ENCODE measurements around the gene C17orf107.
"Not testable (repeated sequence)": the region's sequence is repeated elsewhere in the genome, so short reads cannot be mapped to it uniquely, and the experiment has no call there.

GRCh38 chr17:4857347-4857746, 42.0 kb upstream of the C17orf107 start:
- TF ChIP-seq EZH2phosphoT487 (IDR thresholded peaks at IDR 0.05; ENCODE audit: insufficient read depth, low read depth); EZH2 (IDR thresholded peaks at IDR 0.05; ENCODE audit: insufficient read depth, poor library complexity, severe bottlenecking): not testable (repeated sequence)
